IPS-NIHi7 (cell line): Measurements from ENCODE around the gene SLC36A1.
"Not testable (repeated sequence)": the region's sequence is repeated elsewhere in the genome, so short reads cannot be mapped to it uniquely, and the experiment has no call there.

Experiments
- DNase-seq: peaks from one replicate; pipeline ENCODE4 v3.0.0; 2012; ENCODE audit warnings: mixed read lengths; ENCODE audit errors: extremely low spot score

The SLC36A1 gene

DNA sequence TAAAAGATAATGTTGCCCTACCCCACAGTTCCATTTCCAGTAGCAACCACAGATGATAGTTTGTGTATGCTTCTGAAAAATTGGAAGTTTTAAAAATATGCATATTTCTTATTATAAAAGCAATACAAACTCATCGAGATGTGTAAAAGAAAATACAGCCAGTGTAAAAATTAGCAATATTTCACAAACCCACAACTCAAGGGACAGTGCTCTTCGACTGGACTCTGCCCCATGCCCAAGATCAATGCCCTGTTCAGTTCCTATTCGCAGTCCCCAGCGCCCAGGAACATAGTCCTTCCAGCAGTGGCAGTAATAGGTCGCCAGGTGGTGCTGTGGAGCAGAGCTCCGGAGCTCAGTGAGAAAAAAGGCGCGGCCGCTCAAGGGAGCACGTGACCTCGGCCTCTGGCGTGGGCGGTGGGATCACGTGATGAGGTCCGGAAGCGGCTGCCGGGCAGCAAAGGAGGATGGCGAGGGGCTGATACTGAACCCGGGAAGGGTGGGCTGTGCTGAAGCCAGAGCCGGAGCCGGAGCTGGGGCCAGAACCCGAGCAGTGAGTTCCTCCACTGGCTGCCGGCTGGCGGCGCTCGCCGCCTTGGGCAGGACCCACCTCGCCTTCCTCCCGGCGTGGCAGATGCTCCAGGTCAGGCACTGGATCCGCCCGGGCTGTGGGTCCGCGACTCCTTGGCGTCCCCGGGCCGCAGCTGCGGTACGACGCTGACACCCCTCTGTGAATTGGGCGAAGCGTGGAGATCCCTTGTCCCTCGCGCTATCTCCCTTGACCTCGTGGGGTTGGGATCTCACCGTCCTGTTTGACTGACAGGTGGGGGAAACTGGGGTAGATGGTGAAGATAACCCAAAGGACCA lies at the start of gene SLC36A1:
TSS of gene SLC36A1 (plus strand) at position 430 of the 864 bp plus-strand sequence. CDS start 11,190 bp downstream, outside the sequence.
- DNase-seq: peak; percentile 94

DNA sequence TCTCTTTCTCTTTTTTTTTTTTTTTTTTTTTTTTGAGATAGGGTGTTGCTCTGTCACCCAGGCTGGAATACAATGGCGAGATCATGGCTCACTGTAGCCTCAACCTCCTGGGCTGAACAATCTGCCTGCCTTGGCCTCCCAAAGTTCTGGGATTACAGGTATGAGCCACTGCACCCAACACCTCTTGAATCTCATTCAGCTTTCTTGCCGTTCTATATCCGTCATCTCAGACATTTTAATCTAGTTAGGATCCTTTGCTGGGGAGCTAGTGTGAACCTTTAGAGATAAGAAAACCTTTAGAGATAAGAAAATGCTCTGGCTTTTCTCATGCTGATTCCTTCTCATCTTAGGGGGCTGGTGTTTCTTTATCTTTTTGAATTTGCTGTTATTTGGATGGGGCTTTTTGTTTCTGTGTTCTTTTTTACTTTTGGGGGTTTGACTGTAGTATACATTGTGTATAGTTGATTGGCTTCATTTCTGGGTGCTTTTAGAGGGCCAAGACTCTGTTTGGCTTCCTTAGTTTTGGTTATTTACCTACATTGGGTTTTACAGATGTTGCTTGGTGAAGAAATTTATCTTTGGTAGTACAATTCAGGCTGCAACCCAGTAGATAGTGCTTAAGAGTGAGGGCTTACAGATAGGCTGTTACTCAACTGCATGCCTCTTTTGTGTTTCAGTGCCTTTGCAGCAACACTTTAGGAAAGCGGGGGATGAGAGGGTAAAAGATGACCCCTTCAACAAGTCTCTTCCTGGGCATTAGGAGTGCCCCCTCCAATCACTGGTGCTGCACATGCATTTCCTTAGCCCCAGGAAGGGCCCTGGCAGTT lies 41.9 kb upstream of the SLC36A1 start:
- DNase-seq: no peak

- peak; percentile 63 for DNase-seq
These were observed 41.0 kb upstream of the SLC36A1 start for GRCh38 chr5:151406322-151406947.

- no peak for DNase-seq
These were observed 38.7 kb upstream of the SLC36A1 start for GRCh38 chr5:151408591-151409230.

GRCh38 chr5:151413800-151414199 lies 33.6 kb upstream of the SLC36A1 start:
- DNase-seq: no peak

GRCh38 chr5:151414536-151414935 lies 32.9 kb upstream of the SLC36A1 start:
- no peak for DNase-seq

GRCh38 chr5:151417712-151418111 lies 29.7 kb upstream of the SLC36A1 start:
- no peak for DNase-seq

DNA sequence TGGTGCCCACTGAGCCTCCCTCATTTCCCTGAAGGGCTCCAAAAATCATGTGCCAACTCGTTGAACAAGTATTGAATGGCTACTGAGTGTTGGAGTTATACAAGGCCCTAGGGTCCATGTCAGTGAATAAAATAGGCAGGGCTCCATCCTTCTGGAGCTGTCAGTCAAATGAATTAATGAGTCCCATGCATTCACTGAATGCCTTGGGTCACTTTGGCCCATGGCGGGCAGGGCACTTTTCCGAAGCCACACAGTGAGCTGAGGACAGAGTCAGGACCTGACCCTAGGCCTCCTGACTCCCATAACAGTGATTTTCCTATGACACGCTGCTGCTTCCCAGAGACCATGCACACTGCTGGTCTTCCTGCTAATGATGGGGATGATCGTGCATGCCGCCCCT lies 27.3 kb upstream of the SLC36A1 start:
- DNase-seq: no peak

GRCh38 chr5:151424892-151425523 lies 22.4 kb upstream of the SLC36A1 start:
- DNase-seq: peak; percentile 68

DNA sequence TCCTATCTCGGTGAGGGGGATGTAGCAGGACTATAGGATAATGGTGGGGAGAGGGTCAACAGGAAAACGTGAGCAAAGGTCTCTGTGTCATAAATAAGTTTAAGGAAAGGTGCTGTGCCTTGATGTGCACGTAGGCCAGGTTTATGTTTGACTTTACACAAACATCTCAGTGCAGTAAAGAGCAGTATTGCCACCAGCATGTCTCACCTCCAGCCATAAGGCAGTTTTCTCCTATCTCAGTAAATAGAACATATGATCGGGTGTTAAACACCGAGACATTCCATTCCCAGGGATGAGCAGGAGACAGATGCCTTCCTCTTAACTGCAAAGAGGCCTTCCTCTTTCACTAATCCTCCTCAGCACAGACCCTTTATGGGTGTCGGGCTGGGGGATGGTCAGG lies 21.1 kb upstream of the SLC36A1 start:
- not testable (repeated sequence) for DNase-seq

- DNase-seq: no peak
These were observed 20.1 kb upstream of the SLC36A1 start for GRCh38 chr5:151427258-151427657.

DNA sequence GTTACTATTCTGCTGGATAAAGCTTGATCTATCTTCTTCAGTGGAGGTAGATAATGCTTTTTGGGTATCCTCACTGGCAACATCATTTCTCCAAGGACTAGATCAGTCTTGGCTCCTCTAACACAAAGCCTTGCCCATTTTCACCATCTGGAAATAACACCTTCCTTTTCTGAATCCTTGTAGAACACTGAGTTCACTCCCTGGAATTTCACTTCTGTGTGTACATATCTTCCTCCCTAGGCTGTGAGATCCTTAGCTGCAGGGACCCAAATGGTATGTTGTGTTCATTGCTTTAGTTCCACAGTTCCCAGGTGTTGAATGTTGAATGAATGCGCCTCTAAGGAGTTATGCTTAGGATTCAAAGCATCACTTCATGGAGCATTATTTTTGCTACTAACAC lies 16.7 kb upstream of the SLC36A1 start:
- no peak for DNase-seq

DNA sequence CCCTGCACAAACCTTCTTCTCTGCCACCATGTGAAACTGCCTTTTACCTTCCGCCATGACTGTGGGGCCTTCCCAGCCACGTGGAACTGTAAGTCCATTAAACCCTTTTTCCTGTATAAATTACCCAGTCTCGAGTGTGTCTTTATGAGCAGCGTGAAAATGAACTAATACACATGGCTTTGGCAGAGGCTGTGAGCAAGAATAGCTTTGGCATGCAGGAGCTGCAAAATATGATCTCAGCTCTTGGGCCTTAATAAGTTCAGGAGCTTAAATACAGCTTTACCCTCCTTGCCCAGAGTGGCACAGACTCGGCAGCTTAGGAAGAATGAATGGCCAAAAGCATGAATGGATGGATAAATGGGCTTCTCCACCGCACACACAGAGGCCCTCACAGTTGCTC lies 15.7 kb upstream of the SLC36A1 start:
- DNase-seq: no peak

DNA sequence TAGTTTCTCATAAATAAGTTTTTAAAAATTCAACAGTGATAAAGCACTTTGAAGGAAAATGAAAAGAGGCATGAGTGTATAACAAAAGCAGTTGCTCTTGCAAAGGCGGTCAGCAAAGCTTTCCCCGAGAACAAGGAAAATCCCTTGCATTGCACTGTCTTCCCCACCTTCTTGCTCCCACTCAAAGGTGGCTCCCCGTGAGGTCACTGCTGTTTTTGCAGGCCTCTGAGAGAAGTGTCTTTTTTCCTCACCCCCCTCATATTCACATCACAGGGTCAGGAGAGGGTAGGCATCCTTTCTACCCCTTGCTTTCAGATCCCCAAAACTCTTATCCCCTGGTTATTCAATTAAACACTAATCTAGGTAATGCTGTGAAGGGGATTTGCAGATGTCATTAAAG lies 15.2 kb upstream of the SLC36A1 start:
- DNase-seq: no peak

DNA sequence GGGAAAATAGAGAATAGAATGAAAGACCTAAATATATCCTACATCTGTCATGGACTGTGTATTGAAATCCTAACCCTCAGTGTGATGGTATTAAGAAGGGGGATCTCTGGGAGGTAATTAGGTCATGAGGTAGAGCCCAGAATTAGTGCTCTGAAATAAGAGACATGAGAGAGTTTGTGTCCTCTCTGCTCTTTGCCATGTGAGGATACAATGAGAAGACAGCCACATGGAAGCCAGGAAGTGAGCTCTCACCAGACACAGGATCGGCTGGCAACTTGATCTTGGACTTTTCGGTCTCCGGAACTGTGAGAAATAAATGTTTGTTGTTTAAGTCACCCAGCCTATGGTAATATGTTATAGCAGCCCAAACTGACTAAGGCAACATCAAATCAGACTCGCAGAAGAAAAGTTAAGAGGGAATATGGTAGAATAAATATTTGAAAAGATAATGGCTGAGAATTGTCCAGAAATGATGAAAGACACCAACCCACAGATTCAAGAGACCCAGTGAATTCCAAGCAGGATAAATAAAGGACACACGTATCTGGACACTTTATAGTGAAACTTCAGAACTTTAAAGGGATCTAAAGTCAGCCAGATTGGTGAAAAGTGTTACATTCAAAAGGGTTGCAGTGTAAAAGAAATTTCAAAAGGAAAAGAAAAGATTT lies 12.7 kb upstream of the SLC36A1 start:
- no peak for DNase-seq

DNA sequence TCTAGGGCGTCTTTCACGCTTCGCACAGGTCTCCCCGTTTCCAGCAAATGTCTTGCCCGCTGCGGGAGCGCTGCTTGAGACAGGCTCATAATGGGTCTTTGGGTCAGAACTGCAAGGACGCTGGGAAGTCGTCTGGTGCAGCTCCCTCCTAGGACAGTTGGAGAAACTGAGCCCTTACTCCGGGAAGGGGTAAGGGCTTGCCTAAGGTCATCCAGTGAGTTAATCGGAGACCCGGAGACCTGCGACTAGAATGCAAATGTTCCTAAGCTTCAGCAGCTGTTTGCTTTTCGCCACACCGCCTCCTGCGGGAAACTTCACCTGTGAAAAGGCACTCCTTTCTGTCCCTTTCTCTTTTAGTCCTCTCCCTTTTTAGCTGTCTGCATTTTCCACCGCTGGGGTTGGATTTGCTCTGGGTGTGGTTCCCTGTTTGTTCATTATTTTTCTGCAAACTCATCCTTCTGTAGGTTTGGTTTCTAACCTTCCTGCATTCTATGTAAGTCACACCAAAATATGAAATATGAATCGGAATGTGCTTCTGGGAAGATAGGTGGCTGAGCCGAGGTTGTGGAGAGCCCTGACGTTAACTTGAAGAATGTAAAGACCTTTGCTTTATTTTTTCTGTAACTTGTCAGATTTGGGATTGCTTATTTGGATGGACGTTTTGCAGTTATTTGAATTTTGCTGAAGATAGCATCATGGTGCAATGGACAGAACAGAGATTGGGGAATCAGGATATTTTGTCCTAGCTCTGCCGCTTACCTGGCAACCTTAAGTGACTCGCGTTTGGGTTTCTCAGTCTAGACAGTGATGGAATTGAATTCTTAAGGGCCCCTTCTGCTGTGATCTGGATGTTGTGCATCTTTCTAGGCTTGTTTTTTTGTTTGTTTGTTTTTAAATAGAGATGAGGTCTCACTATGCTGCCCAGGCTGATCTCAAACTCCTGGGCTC lies 909 bp downstream of the SLC36A1 start:
- DNase-seq: peak; percentile 57

GRCh38 chr5:151449297-151449696 lies 1.9 kb downstream of the SLC36A1 start:
- DNase-seq: no peak

GRCh38 chr5:151449839-151450238 lies 2.4 kb downstream of the SLC36A1 start:
- DNase-seq: no peak

- no peak for DNase-seq
These were observed 3.2 kb downstream of the SLC36A1 start for GRCh38 chr5:151450605-151451004.
